ENCODE measurements around the gene TNFRSF4.
"Not testable (repeated sequence)": the region's sequence is repeated elsewhere in the genome, so short reads cannot be mapped to it uniquely, and the experiment has no call there.

TNFRSF4 gene

GRCh38 chr1:1254667-1254998, 40.7 kb upstream of the TNFRSF4 start:
- no peaks in the 10 kb centered on the region for H3K9me3 ChIP-seq (ENCODE audit: control insufficient read depth, insufficient read depth, low read length)
- H3K27ac ChIP-seq (ENCODE audit: low read depth, low read length) = no peak overlapping the region
- no peak overlapping the region for H3K4me3 ChIP-seq (ENCODE audit: low read depth, low read length)
- H3K36me3 ChIP-seq (ENCODE audit: control insufficient read depth, insufficient read depth, low read length) = peaks cover 56% of the 10 kb centered on the region
- no peak overlapping the region for H3K9ac ChIP-seq (ENCODE audit: low read depth, low read length)
- H3K4me1 ChIP-seq (ENCODE audit: control insufficient read depth, insufficient read depth, low read length) = peaks cover 7% of the 10 kb centered on the region; the same call in 1 of the 2 replicates
- no peaks in the 10 kb centered on the region for H3K27me3 ChIP-seq (ENCODE audit: control insufficient read depth, insufficient read depth, low read length)

DNA sequence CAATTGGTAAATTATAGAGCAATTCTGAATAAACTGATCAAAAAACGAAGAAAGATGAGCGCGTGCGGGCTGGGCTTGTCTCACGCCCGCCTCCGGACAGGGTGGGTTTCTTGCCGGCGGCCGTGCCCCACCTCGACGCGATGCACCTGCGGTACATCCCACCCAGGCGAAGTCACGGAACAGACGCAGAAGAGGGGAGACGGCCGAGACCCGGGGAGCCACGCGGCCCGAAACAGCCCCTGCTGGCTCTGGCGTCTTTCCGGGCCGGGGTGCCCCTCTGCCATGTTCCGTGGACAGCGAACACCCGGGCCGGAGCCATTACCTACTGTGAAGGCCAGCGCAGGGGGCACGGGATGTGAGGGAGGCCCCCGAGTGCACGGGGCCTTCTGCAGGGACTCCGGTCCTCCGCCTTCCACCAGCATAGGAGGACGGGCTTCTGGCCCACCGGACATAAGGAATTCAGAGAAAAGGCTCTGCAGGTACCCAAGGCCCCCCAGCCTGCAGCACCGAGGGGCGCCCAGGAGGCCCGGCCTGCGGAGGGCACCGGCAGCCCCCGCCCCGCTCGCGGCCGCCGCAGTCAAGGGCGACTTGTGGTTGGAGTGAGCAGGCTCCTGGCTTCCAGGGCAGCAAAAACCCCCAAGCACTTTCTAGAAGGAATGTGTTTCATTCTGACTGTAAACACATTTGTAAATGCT, 40.2 kb upstream of the TNFRSF4 start:
- Histone ChIP-seq H3K27ac (ENCODE audit: low read depth, low read length) (no peak overlapping the region), H3K4me1 (ENCODE audit: control insufficient read depth, insufficient read depth, low read length) (peaks cover 7% of the 10 kb centered on the region; the same call in 1 of the 2 replicates), H3K27me3 (ENCODE audit: control insufficient read depth, insufficient read depth, low read length) (no peaks in the 10 kb centered on the region), H3K9me3 (ENCODE audit: control insufficient read depth, insufficient read depth, low read length) (no peaks in the 10 kb centered on the region), H3K36me3 (ENCODE audit: control insufficient read depth, insufficient read depth, low read length) (peaks cover 53% of the 10 kb centered on the region), H3K4me3 (ENCODE audit: low read depth, low read length) (no peak overlapping the region), H3K9ac (ENCODE audit: low read depth, low read length) (no peak overlapping the region)

DNA sequence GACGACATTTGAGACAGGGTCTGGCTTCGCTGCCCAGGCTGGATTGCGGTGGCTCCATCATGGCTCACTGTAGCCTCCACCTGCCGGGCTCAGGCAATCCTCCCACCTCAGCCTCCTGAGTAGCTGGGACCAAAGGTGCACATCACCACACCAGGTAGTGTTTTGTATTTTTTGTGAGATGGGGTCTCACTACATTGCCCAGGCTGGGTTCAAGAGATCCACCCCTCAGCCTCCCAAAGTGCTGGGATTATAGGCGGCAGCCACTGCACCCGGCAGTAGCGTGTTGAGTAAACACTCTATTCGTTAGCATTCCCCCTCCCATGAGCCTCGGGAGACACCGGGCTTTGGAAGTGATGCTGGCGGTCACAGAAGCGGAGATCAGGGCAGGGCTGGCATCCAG, 39.4 kb upstream of the TNFRSF4 start:
- Histone ChIP-seq H3K9me3 (ENCODE audit: control insufficient read depth, insufficient read depth, low read length) (no peaks in the 10 kb centered on the region), H3K9ac (ENCODE audit: low read depth, low read length) (no peak overlapping the region), H3K36me3 (ENCODE audit: control insufficient read depth, insufficient read depth, low read length) (peaks cover 47% of the 10 kb centered on the region), H3K27ac (ENCODE audit: low read depth, low read length) (no peak overlapping the region), H3K4me1 (ENCODE audit: control insufficient read depth, insufficient read depth, low read length) (peaks cover 7% of the 10 kb centered on the region; the same call in 1 of the 2 replicates), H3K4me3 (ENCODE audit: low read depth, low read length) (no peak overlapping the region), H3K27me3 (ENCODE audit: control insufficient read depth, insufficient read depth, low read length) (no peaks in the 10 kb centered on the region)

DNA sequence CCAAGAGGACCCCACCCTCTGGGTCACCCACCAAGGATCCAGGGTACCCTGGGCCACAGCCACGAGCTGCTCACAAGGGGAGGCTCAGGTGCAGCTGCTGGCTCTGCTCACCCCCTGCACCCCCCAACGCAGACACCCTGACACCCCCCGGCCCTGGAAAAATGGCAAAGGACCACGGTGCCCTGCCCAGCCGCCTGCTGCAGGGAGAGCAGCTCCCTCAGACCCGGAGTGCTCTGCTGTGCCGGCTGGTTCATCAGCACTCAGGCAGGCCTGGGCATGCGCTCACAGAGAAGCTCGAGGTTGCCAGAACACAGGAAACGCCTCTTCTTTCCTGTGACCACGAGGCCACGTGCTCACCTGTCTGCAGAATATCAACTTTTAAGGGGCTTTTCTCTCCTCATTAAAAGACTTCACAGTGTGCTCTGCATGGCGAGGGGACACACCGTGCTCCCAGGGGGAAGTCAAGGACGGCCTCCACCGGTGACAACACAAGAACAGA, 36.9 kb upstream of the TNFRSF4 start:
- H3K9ac ChIP-seq (ENCODE audit: low read depth, low read length) = no peak overlapping the region
- peaks cover 18% of the 10 kb centered on the region; the same call in 1 of the 2 replicates for H3K27me3 ChIP-seq (ENCODE audit: control insufficient read depth, insufficient read depth, low read length)
- H3K36me3 ChIP-seq (ENCODE audit: control insufficient read depth, insufficient read depth, low read length) = peaks cover 36% of the 10 kb centered on the region
- H3K4me3 ChIP-seq (ENCODE audit: low read depth, low read length) = no peak overlapping the region
- no peaks in the 10 kb centered on the region for H3K4me1 ChIP-seq (ENCODE audit: control insufficient read depth, insufficient read depth, low read length)
- no peak overlapping the region for H3K27ac ChIP-seq (ENCODE audit: low read depth, low read length)
- no peaks in the 10 kb centered on the region for H3K9me3 ChIP-seq (ENCODE audit: control insufficient read depth, insufficient read depth, low read length)

- peaks cover 12% of the 10 kb centered on the region for H3K36me3 ChIP-seq (ENCODE audit: control insufficient read depth, insufficient read depth, low read length)
- not testable (repeated sequence) for H3K9me3 ChIP-seq (ENCODE audit: control insufficient read depth, insufficient read depth, low read length); H3K9ac ChIP-seq (ENCODE audit: low read depth, low read length); H3K4me3 ChIP-seq (ENCODE audit: low read depth, low read length); H3K27ac ChIP-seq (ENCODE audit: low read depth, low read length); H3K4me1 ChIP-seq (ENCODE audit: control insufficient read depth, insufficient read depth, low read length)
- peaks cover 18% of the 10 kb centered on the region; the same call in 1 of the 2 replicates for H3K27me3 ChIP-seq (ENCODE audit: control insufficient read depth, insufficient read depth, low read length)
Measured at GRCh38 chr1:1248009-1248913, 34.3 kb upstream of the TNFRSF4 start.

- Histone ChIP-seq H3K36me3 (ENCODE audit: control insufficient read depth, insufficient read depth, low read length) (peaks cover 4% of the 10 kb centered on the region), H3K27me3 (ENCODE audit: control insufficient read depth, insufficient read depth, low read length) (peaks cover 18% of the 10 kb centered on the region; the same call in 1 of the 2 replicates), H3K4me1 (ENCODE audit: control insufficient read depth, insufficient read depth, low read length) (no peaks in the 10 kb centered on the region), H3K27ac (ENCODE audit: low read depth, low read length) (no peak overlapping the region), H3K9ac (ENCODE audit: low read depth, low read length) (no peak overlapping the region), H3K4me3 (ENCODE audit: low read depth, low read length) (no peak overlapping the region), H3K9me3 (ENCODE audit: control insufficient read depth, insufficient read depth, low read length) (no peaks in the 10 kb centered on the region)
Measured at GRCh38 chr1:1247341-1247913, 33.5 kb upstream of the TNFRSF4 start.

DNA sequence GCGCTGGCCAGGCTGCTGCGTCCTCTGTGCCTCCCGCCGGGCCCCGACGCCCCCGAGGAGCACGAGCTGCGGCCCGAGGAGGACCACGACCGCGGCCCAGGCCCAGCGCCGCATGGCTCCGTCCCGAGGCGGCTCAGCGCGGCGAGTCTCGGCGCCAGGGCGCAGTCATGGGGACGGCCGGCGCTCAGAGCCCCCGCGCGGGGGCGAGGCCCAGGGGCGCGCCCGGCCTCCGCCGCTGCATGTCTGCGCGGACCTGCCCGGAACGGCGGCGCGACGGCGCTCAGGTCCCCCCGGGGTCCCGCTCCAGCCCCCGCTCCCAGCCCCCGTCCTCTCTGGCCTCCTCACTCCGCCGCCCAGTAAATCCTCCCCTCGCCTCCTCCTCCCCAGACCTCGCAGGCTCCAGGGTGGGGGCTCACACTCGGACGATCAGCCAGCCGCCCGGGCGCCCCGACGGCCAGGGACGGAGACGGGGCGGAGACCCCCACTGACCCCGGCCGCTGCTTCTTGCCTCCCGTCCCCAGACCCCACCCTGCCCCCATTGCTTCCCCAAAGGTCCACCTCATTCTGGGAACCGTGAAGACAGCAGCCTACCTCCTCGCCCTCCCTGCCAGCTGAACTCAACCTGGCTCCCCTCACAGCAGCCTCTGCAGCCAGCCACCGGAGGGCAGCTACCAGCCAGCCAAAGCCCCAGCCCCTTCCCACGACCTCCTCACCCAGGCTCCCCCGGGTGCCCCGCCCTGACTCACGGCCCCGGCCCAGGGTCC, 32.8 kb upstream of the TNFRSF4 start, which contains the start of gene C1QTNF12:
C1QTNF12 (minus strand) TSS at position 146 of the 764 bp plus-strand sequence; CDS start at position 114, 32 bp downstream.
- no peak within 1 kb of the TSS for H3K27ac ChIP-seq (ENCODE audit: low read depth, low read length)
- peaks cover 18% of the 10 kb centered on the region; the same call in 1 of the 2 replicates for H3K27me3 ChIP-seq (ENCODE audit: control insufficient read depth, insufficient read depth, low read length)
- H3K36me3 ChIP-seq (ENCODE audit: control insufficient read depth, insufficient read depth, low read length) = no peaks in the 10 kb centered on the region
- H3K9ac ChIP-seq (ENCODE audit: low read depth, low read length) = no peak within 1 kb of the TSS
- H3K4me3 ChIP-seq (ENCODE audit: low read depth, low read length) = no peak within 1 kb of the TSS; the same call in 1 of the 2 replicates
- no peaks in the 10 kb centered on the region for H3K9me3 ChIP-seq (ENCODE audit: control insufficient read depth, insufficient read depth, low read length)
- no peaks in the 10 kb centered on the region for H3K4me1 ChIP-seq (ENCODE audit: control insufficient read depth, insufficient read depth, low read length)

- Histone ChIP-seq H3K27ac (ENCODE audit: low read depth, low read length) (no peak overlapping the region), H3K36me3 (ENCODE audit: control insufficient read depth, insufficient read depth, low read length) (no peaks in the 10 kb centered on the region), H3K4me3 (ENCODE audit: low read depth, low read length) (no peak overlapping the region; the same call in 1 of the 2 replicates), H3K9me3 (ENCODE audit: control insufficient read depth, insufficient read depth, low read length) (no peaks in the 10 kb centered on the region), H3K9ac (ENCODE audit: low read depth, low read length) (no peak overlapping the region), H3K27me3 (ENCODE audit: control insufficient read depth, insufficient read depth, low read length) (peaks cover 18% of the 10 kb centered on the region; the same call in 1 of the 2 replicates), H3K4me1 (ENCODE audit: control insufficient read depth, insufficient read depth, low read length) (no peaks in the 10 kb centered on the region)
Measured at GRCh38 chr1:1245817-1246576, 32.0 kb upstream of the TNFRSF4 start.

DNA sequence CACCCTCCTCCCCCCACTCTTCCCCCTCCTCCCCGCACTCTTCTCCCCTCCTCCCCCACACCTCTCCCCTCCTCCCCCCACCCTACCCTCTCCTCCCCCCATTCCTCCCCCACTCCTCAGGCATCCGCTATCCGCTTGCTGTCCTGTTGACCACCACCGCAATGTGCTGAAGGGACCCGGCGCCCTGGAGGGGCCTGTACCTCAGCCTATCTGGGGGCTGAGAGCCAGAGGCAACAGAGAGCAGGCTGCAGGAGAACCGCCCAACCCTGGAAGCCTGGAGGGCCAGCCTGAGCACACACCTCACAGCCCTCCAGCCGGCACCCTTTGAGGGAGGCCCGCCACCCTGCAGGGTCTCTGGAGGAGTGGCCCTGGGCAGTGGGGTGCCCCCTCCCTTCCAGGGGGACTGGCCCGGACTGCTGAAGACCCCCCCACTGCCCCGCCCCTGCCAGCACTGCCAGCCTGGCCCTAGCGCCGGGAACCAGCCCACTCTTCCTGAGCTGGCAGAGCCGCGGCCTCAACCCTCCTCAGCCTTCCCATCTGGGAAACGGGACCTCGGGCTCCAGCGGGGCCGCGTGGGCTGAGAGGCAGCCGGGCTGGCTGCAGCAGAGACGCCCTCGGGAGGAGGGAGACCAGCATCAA, 31.3 kb upstream of the TNFRSF4 start:
- Histone ChIP-seq H3K27me3 (ENCODE audit: control insufficient read depth, insufficient read depth, low read length) (peaks cover 18% of the 10 kb centered on the region; the same call in 1 of the 2 replicates), H3K36me3 (ENCODE audit: control insufficient read depth, insufficient read depth, low read length) (no peaks in the 10 kb centered on the region), H3K27ac (ENCODE audit: low read depth, low read length) (no peak overlapping the region), H3K9me3 (ENCODE audit: control insufficient read depth, insufficient read depth, low read length) (no peaks in the 10 kb centered on the region), H3K9ac (ENCODE audit: low read depth, low read length) (no peak overlapping the region), H3K4me3 (ENCODE audit: low read depth, low read length) (no peak overlapping the region), H3K4me1 (ENCODE audit: control insufficient read depth, insufficient read depth, low read length) (no peaks in the 10 kb centered on the region)

Data from HUES48 (cell line).